GM08714 (cell line): ENCODE measurements around the gene FHIT.
"Not testable (repeated sequence)": the region's sequence is repeated elsewhere in the genome, so short reads cannot be mapped to it uniquely, and the experiment has no call there.

ENCODE experiments used
- H3K4me3 ChIP-seq: fragments of 200-500 bp; sonication (Bioruptor generic); 2 replicates; pipeline ENCODE4 v1.5.1; 2014; ENCODE audit warnings: mild to moderate bottlenecking, low read length, inconsistent platforms
- ZNF274 ChIP-seq: IDR thresholded peaks from 2 replicates; pipeline ENCODE4 v1.6.1; 2012; ENCODE audit warnings: mild to moderate bottlenecking, low read depth, low read length

The FHIT gene

GRCh38 chr3:59818919-59819300 lies 1432.3 kb downstream of the FHIT start:
- no peak overlapping the region for H3K4me3 ChIP-seq
- TF ChIP-seq ZNF274: no peak

- TF ChIP-seq ZNF274: no peak
- H3K4me3 ChIP-seq: no peak overlapping the region
These were observed 1433.0 kb downstream of the FHIT start for GRCh38 chr3:59818033-59818918.

GRCh38 chr3:59817511-59817910 lies 1433.7 kb downstream of the FHIT start:
- no peak for TF ChIP-seq ZNF274
- no peak overlapping the region for H3K4me3 ChIP-seq

- TF ChIP-seq ZNF274: no peak
- no peak overlapping the region for H3K4me3 ChIP-seq
These were observed 1434.9 kb downstream of the FHIT start for GRCh38 chr3:59816312-59816711.

GRCh38 chr3:59813148-59813538 lies 1438.1 kb downstream of the FHIT start:
- no peak for TF ChIP-seq ZNF274
- no peak overlapping the region for H3K4me3 ChIP-seq

GRCh38 chr3:59812237-59813147 lies 1438.8 kb downstream of the FHIT start:
- TF ChIP-seq ZNF274: no peak
- no peak overlapping the region for H3K4me3 ChIP-seq

GRCh38 chr3:59811160-59811559 lies 1440.1 kb downstream of the FHIT start:
- TF ChIP-seq ZNF274: no peak
- H3K4me3 ChIP-seq: no peak overlapping the region

- no peak overlapping the region for H3K4me3 ChIP-seq
- no peak for TF ChIP-seq ZNF274
These were observed 1440.6 kb downstream of the FHIT start for GRCh38 chr3:59810606-59811005.

- no peak for TF ChIP-seq ZNF274
These were observed 1441.4 kb downstream of the FHIT start for GRCh38 chr3:59809710-59810444.

GRCh38 chr3:59809016-59809415 lies 1442.2 kb downstream of the FHIT start:
- H3K4me3 ChIP-seq: no peak overlapping the region
- TF ChIP-seq ZNF274: no peak

More at GRCh38 chr3:59809710-59810444, 1441.4 kb downstream of the FHIT start:
- no peak overlapping the region for H3K4me3 ChIP-seq

- no peak overlapping the region for H3K4me3 ChIP-seq
- TF ChIP-seq ZNF274: no peak
These were observed 1442.8 kb downstream of the FHIT start for GRCh38 chr3:59808446-59808845.

GRCh38 chr3:59803268-59803667 lies 1448.0 kb downstream of the FHIT start:
- H3K4me3 ChIP-seq: no peak overlapping the region

GRCh38 chr3:59802453-59802852 lies 1448.8 kb downstream of the FHIT start:
- H3K4me3 ChIP-seq: not testable (repeated sequence)

More at GRCh38 chr3:59803268-59803667, 1448.0 kb downstream of the FHIT start:
- no peak for TF ChIP-seq ZNF274

- no peak overlapping the region for H3K4me3 ChIP-seq
- TF ChIP-seq ZNF274: no peak
These were observed 1449.2 kb downstream of the FHIT start for GRCh38 chr3:59802045-59802444.
